Measurements from ENCODE around the gene LIPC.

- TF ChIP-seq CTCF (conservative IDR thresholded peaks at IDR 0.05; ENCODE audit: low read depth, low read length) (no peak), RFX5 (IDR thresholded peaks at IDR 0.05; ENCODE audit: low read depth, low read length) (no peak), MAFK (IDR thresholded peaks at IDR 0.05; ENCODE audit: low read depth, low read length) (no peak), POLR2A (IDR thresholded peaks at IDR 0.05; ENCODE audit: low read depth, low read length) (no peak), RCOR1 (IDR thresholded peaks at IDR 0.05; ENCODE audit: insufficient replicate concordance, low read length) (no peak), MAZ (IDR thresholded peaks at IDR 0.05; ENCODE audit: borderline replicate concordance, low read depth, low read length) (no peak), SMC3 (IDR thresholded peaks at IDR 0.05; ENCODE audit: low read depth, low read length) (no peak), RAD21 (IDR thresholded peaks at IDR 0.05; ENCODE audit: low read length) (no peak), FOS (IDR thresholded peaks at IDR 0.05; ENCODE audit: low read depth, low read length) (no peak), MXI1 (IDR thresholded peaks at IDR 0.05; ENCODE audit: borderline replicate concordance, low read depth, low read length) (no peak), ELK1 (IDR thresholded peaks at IDR 0.05; ENCODE audit: borderline replicate concordance, low read depth, low read length) (no peak), NFE2L2 (IDR thresholded peaks at IDR 0.05; ENCODE audit: low read depth, low read length) (no peak)
- TF ChIP-seq, protein P1, sequence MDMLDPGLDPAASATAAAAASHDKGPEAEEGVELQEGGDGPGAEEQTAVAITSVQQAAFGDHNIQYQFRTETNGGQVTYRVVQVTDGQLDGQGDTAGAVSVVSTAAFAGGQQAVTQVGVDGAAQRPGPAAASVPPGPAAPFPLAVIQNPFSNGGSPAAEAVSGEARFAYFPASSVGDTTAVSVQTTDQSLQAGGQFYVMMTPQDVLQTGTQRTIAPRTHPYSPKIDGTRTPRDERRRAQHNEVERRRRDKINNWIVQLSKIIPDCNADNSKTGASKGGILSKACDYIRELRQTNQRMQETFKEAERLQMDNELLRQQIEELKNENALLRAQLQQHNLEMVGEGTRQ (IDR thresholded peaks at IDR 0.05; ENCODE audit: low read depth, low read length): no peak
Measured at GRCh38 chr15:58489289-58490085, 57.7 kb downstream of the LIPC start.

Data from IMR-90 (cell line).